HepG2 (cell line): ENCODE data around the gene HOXB5.

Source experiments
- ATRX ChIP-seq: sonication (generic); formaldehyde crosslinking; IDR thresholded peaks from 2 replicates; pipeline ENCODE4 v1.4.0; 2020; ENCODE audit warnings: missing genetic modification reagents, borderline replicate concordance
- SP140L ChIP-seq: sonication (generic); formaldehyde crosslinking; IDR thresholded peaks from 2 replicates; pipeline ENCODE4 v1.4.0; 2020; ENCODE audit warnings: missing genetic modification reagents, borderline replicate concordance
- ZFP41 ChIP-seq: sonication (generic); formaldehyde crosslinking; IDR thresholded peaks from 2 replicates; pipeline ENCODE4 v1.4.0; 2020; ENCODE audit warnings: mild to moderate bottlenecking, missing genetic modification reagents, borderline replicate concordance
- ZFX ChIP-seq: sonication (generic); formaldehyde crosslinking; IDR thresholded peaks from 2 replicates; pipeline ENCODE4 v1.4.0; 2020; ENCODE audit warnings: mild to moderate bottlenecking, low read depth, missing genetic modification reagents, moderate library complexity
- TF ChIP-seq, protein P1 (sequence below): sonication (generic); formaldehyde crosslinking; IDR thresholded peaks from 2 replicates; pipeline ENCODE4 v1.5.0; 2020; ENCODE audit warnings: mild to moderate bottlenecking, missing genetic modification reagents, moderate library complexity
- TF ChIP-seq, protein P2 (sequence below), 2 experiments: sonication (generic) in 1 of 2; formaldehyde crosslinking in 1 of 2; IDR thresholded peaks; 2 replicates each; pipeline versions ENCODE4 v1.4.0 to v1.6.1; 2018 to 2020; ENCODE audit warnings: missing genetic modification reagents in 2 of 2, borderline replicate concordance in 1 of 2, low read depth in 1 of 2, mild to moderate bottlenecking in 1 of 2, missing biosample characterization in 1 of 2

DNA sequence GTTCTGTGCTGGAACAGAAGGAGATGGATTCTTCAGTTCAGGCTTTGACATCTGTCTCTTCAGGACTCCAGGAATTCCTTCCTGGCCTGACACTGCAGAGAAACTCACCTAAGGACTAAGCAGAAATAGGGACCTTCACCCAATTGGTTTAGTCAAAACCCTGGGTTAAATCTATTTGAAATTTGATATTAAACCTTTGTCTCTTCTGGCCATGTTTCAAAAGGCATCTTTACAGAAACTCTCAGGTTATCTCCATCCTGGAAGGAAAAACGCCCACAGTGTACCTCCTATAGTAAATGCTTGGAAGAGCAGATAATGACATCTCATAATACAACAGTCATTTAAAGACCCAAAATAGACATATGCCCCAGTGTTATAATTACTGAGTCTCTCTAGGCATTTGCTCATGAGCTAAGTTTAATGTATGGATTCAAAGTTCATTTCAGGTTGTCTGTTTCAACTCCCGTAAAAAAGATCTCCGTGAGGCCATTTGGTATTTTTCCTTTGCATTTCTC is 9.8 kb downstream of the HOXB5 start:
- TF ChIP-seq ZFX (CRISPR knock-in tag), result no peak
- no peak for TF ChIP-seq ZFP41
- TF ChIP-seq SP140L (CRISPR knock-in tag), result no peak
- TF ChIP-seq, protein P1, sequence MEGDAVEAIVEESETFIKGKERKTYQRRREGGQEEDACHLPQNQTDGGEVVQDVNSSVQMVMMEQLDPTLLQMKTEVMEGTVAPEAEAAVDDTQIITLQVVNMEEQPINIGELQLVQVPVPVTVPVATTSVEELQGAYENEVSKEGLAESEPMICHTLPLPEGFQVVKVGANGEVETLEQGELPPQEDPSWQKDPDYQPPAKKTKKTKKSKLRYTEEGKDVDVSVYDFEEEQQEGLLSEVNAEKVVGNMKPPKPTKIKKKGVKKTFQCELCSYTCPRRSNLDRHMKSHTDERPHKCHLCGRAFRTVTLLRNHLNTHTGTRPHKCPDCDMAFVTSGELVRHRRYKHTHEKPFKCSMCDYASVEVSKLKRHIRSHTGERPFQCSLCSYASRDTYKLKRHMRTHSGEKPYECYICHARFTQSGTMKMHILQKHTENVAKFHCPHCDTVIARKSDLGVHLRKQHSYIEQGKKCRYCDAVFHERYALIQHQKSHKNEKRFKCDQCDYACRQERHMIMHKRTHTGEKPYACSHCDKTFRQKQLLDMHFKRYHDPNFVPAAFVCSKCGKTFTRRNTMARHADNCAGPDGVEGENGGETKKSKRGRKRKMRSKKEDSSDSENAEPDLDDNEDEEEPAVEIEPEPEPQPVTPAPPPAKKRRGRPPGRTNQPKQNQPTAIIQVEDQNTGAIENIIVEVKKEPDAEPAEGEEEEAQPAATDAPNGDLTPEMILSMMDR (CRISPR knock-in tag), result no peak
- no peak for TF ChIP-seq ATRX (CRISPR knock-in tag)
- TF ChIP-seq, protein P2, sequence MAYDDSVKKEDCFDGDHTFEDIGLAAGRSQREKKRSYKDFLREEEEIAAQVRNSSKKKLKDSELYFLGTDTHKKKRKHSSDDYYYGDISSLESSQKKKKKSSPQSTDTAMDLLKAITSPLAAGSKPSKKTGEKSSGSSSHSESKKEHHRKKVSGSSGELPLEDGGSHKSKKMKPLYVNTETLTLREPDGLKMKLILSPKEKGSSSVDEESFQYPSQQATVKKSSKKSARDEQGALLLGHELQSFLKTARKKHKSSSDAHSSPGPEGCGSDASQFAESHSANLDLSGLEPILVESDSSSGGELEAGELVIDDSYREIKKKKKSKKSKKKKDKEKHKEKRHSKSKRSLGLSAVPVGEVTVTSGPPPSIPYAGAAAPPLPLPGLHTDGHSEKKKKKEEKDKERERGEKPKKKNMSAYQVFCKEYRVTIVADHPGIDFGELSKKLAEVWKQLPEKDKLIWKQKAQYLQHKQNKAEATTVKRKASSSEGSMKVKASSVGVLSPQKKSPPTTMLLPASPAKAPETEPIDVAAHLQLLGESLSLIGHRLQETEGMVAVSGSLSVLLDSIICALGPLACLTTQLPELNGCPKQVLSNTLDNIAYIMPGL (CRISPR knock-in tag; IDR thresholded peaks at IDR 0.05; ENCODE audit: borderline replicate concordance in 1 of 2, low read depth in 1 of 2), result no peak
